HepG2 (cell line): ENCODE data around the gene ARMC2. TPM values are rescaled to one million over a fixed set of nuclear protein-coding genes. Genes with fewer than 3 reads are reported as not detected.

Experiments used
- ATAC-seq: fragments of 200-7000 bp; cut with Tn5 transposase; 3 replicates; pipeline ENCODE4 v1.9.1; 2020; ENCODE audit warnings: mild to moderate bottlenecking, moderate library complexity
- BruUV-seq: library from RNA; stranded (reverse); fragments of 400-500 nt; replicated peaks from 2 replicates; lab custom pipeline; 2021; lab: Mats Ljungman, UMichigan
- CTCF ChIA-PET: fragments of 300-600 bp; formaldehyde crosslinking; extraction: SDS; loops from one replicate; lab custom pipeline; 2021; ENCODE audit warnings: low total read pairs, inconsistent platforms, low intra/inter-chr PET ratio; lab: Yijun Ruan, JAX
- POLR2A ChIA-PET: fragments of 350-600 bp; sonication (Branson Sonifier 250); formaldehyde crosslinking; loops from one replicate; lab custom pipeline; 2020; ENCODE audit warnings: antibody characterized with exemption, inconsistent platforms; lab: Yijun Ruan, JAX
- DNase-seq: peaks from one replicate; pipeline ENCODE4 v3.0.0-alpha.2; 2015; ENCODE audit warnings: low spot score
- FAIRE-seq: peaks from 3 replicates; lab custom pipeline; 2011; peaks lifted over from hg19 to GRCh38; lab: Jason Lieb, UNC
- H2AFZ ChIP-seq: one replicate; pipeline ENCODE4 v1.6.1; 2011; ENCODE audit warnings: low read length, inconsistent platforms
- H3K27ac ChIP-seq: fragments of 300-600 bp; 3 replicates; pipeline ENCODE4 v1.8.0; 2011; ENCODE audit warnings: mixed run types, mild to moderate bottlenecking, mixed read lengths, low read length, inconsistent platforms; ENCODE audit not compliant: insufficient read depth; ENCODE audit errors: extremely low read length
- H3K27me3 ChIP-seq, 2 experiments: fragments of 200-600 bp in 1 of 2; 2 replicates in 1 of 2; 3 replicates in 1 of 2; pipeline versions ENCODE4 v1.6.0 to v1.8.0; 2011; ENCODE audit warnings: low read length in 2 of 2, mild to moderate bottlenecking in 2 of 2, moderate library complexity in 2 of 2, inconsistent platforms in 1 of 2; ENCODE audit not compliant: insufficient read depth in 2 of 2, control insufficient read depth in 1 of 2
- H3K36me3 ChIP-seq, 2 experiments: fragments of 200-600 bp in 1 of 2; replicated peaks in 1 of 2; 2 replicates in 1 of 2; 3 replicates in 1 of 2; pipeline versions ENCODE4 v1.5.1 to v1.8.0; 2011; ENCODE audit warnings: low read length in 2 of 2, inconsistent platforms in 1 of 2; ENCODE audit not compliant: insufficient read depth in 2 of 2, control insufficient read depth in 1 of 2
- H3K4me1 ChIP-seq: 2 replicates; pipeline ENCODE4 v1.5.1; 2012; ENCODE audit warnings: low read length, inconsistent platforms; ENCODE audit not compliant: insufficient read depth
- H3K4me2 ChIP-seq: 2 replicates; pipeline ENCODE4 v1.6.0; 2011; ENCODE audit warnings: low read depth, low read length, inconsistent platforms
- H3K4me3 ChIP-seq, 3 experiments: fragments of 200-600 bp in 1 of 3; sonication (generic), shearing (Covaris generic) in 1 of 3; replicated peaks in 1 of 3; 2 replicates each; pipeline ENCODE4 v1.5.1; 2011 to 2016; ENCODE audit warnings: low read length in 3 of 3, inconsistent platforms in 2 of 3, low read depth in 2 of 3, mild to moderate bottlenecking in 2 of 3, control low read depth in 1 of 3, mixed read lengths in 1 of 3; ENCODE audit not compliant: insufficient read depth in 1 of 3
- H3K79me2 ChIP-seq: one replicate; pipeline ENCODE4 v1.6.1; 2011; ENCODE audit warnings: low read length, inconsistent platforms; ENCODE audit not compliant: insufficient read depth
- H3K9ac ChIP-seq: 2 replicates; pipeline ENCODE4 v1.6.0; 2011; ENCODE audit warnings: mild to moderate bottlenecking, low read depth, low read length, inconsistent platforms; ENCODE audit not compliant: insufficient read depth
- H3K9me3 ChIP-seq: 2 replicates; pipeline ENCODE4 v1.5.1; 2012; ENCODE audit warnings: mild to moderate bottlenecking, low read length
- H4K20me1 ChIP-seq: 2 replicates; pipeline ENCODE4 v1.6.0; 2011; ENCODE audit warnings: inconsistent platforms, mild to moderate bottlenecking, low read length, moderate library complexity; ENCODE audit not compliant: insufficient read depth
- CCAR2 ChIP-seq: fragments of 200-400 bp; formaldehyde crosslinking; optimal IDR thresholded peaks from 2 replicates; pipeline ENCODE3; 2018; ENCODE audit warnings: low read depth, mild to moderate bottlenecking, low read length, moderate library complexity
- GABPA ChIP-seq, 2 experiments: IDR thresholded peaks; 2 replicates each; pipeline ENCODE4 v1.6.1; 2011 to 2016; ENCODE audit warnings: low read depth in 2 of 2, low read length in 1 of 2, missing biosample characterization in 1 of 2, missing genetic modification characterization in 1 of 2
- KDM5B ChIP-seq: sonication (generic); formaldehyde crosslinking; IDR thresholded peaks from 2 replicates; pipeline ENCODE4 v1.4.0; 2020; ENCODE audit warnings: missing genetic modification reagents, mild to moderate bottlenecking, borderline replicate concordance
- MTF2 ChIP-seq: sonication (generic); formaldehyde crosslinking; IDR thresholded peaks from 2 replicates; pipeline ENCODE4 v1.5.0; 2020; ENCODE audit warnings: missing genetic modification reagents, borderline replicate concordance
- ZBTB21 ChIP-seq: sonication (generic); formaldehyde crosslinking; IDR thresholded peaks from 2 replicates; pipeline ENCODE4 v1.4.0; 2020; ENCODE audit warnings: missing genetic modification reagents
- ZBTB40 ChIP-seq, 2 experiments: fragments of 450-650 bp in 1 of 2; sonication (generic) in 1 of 2; formaldehyde crosslinking in 1 of 2; IDR thresholded peaks; 2 replicates each; pipeline versions ENCODE4 v1.6.1 to v1.8.0; 2016 to 2022; ENCODE audit warnings: antibody characterized with exemption in 1 of 2, mild to moderate bottlenecking in 1 of 2, missing genetic modification reagents in 1 of 2
- ZNF607 ChIP-seq: sonication (generic); formaldehyde crosslinking; IDR thresholded peaks from 2 replicates; pipeline ENCODE4 v1.5.1; 2020; ENCODE audit warnings: missing genetic modification reagents, mild to moderate bottlenecking, borderline replicate concordance
- WGBS: methylation state at CpG from one replicate; pipeline ENCODE4 v1.1.6; 2017; ENCODE audit warnings: low lambda C conversion rate; 5-methylcytosine and 5-hydroxymethylcytosine counted together
- in situ Hi-C: cut with HindIII; loops from 2 replicates; pipeline ENCODE4 v1.10.0; 2017; ENCODE audit warnings: low pct_unique_long_range_greater_than_20kb; ENCODE audit not compliant: extremely low pct_ligation_motif_present
- intact Hi-C: fragments of 100-400 bp; cut with micrococcal nuclease; formaldehyde crosslinking; loops from one replicate; pipeline ENCODE4 v1.10.0; 2022; ENCODE audit not compliant: unreplicated experiment
- polyA plus RNA-seq, 8 experiments: library from polyadenylated mRNA; depleted of rRNA in 3 of 8; stranded (reverse) in 7 of 8; unstranded in 1 of 8; fragments of >200 nt; fragmentation: Illumina TruSeq in 4 of 8; extraction: Trizol in 4 of 8; gene quantifications; 2 replicates each; pipeline versions ENCODE4 v1.2.1 to v1.2.3, GENCODE V29; 2011 to 2016; ENCODE audit warnings: low read depth in 4 of 8, missing spikeins in 1 of 8, mixed read lengths in 1 of 8; ENCODE audit not compliant: insufficient read depth in 1 of 8
- total RNA-seq, 5 experiments: library from RNA; depleted of rRNA; stranded (reverse); fragments of >200 nt; fragmentation: Illumina TruSeq; extraction: Trizol; gene quantifications; 2 replicates each; pipeline ENCODE4 v1.2.3, GENCODE V29; 2016; ENCODE audit warnings: low read depth in 1 of 5
- TF ChIP-seq, protein P1 (sequence below): sonication (generic); formaldehyde crosslinking; IDR thresholded peaks from 2 replicates; pipeline ENCODE4 v1.4.0; 2020; ENCODE audit warnings: missing genetic modification reagents

ARMC2 gene
- total and polyA plus RNA-seq, 2 of the 13 experiments (the other 11 are each of a cell fraction or from before 2014, with no cell fraction given) = 1.4 to 3.2 TPM

DNA sequence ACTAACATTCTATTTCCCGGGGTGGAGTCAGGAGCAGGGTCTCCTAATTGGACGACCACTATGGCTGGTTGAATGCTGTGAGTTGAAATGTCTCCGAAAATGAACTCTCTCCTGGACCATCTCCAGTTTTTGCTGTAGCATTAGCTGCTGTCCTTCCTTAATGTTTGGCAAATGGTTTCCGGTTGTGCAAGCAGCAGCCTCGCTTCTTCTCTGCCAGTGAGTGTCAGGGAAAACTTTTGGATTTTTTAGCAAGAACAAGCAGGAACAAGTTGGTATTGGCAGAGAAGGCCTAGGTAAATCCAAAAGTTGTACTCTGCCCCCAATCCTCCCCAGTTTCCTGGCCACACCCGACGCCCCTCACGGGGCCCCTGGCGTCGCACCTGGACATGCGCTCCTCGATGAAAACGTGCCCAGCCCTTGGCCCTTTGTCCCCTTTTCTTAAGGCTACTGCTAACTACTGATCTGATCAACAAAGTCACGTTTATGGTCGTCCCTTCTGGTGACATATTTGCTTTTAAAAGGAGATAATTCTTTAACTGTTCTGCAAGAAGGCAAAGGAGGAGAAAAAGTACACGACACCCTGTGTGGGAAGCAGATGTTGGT, 103.2 kb downstream of the ARMC2 start:
- H3K9ac ChIP-seq = no peak overlapping the region
- H3K4me3 ChIP-seq = no peak overlapping the region
- no peaks in the 10 kb centered on the region for H3K79me2 ChIP-seq
- no peak overlapping the region for H3K27ac ChIP-seq
- TF ChIP-seq GABPA (IDR thresholded peaks at IDR 0.05; ENCODE audit: low read depth, low read length) (no peak), GABPA (CRISPR knock-in tag; IDR thresholded peaks at IDR 0.05; ENCODE audit: low read depth) (no peak), ZNF607 (CRISPR knock-in tag) (no peak), CCAR2 (no peak), MTF2 (no peak), ZBTB21 (no peak), KDM5B (CRISPR knock-in tag) (no peak), ZBTB40 (IDR thresholded peaks at IDR 0.05) (no peak), ZBTB40 (CRISPR knock-in tag; IDR thresholded peaks at IDR 0.05) (no peak)
- TF ChIP-seq, protein P1, sequence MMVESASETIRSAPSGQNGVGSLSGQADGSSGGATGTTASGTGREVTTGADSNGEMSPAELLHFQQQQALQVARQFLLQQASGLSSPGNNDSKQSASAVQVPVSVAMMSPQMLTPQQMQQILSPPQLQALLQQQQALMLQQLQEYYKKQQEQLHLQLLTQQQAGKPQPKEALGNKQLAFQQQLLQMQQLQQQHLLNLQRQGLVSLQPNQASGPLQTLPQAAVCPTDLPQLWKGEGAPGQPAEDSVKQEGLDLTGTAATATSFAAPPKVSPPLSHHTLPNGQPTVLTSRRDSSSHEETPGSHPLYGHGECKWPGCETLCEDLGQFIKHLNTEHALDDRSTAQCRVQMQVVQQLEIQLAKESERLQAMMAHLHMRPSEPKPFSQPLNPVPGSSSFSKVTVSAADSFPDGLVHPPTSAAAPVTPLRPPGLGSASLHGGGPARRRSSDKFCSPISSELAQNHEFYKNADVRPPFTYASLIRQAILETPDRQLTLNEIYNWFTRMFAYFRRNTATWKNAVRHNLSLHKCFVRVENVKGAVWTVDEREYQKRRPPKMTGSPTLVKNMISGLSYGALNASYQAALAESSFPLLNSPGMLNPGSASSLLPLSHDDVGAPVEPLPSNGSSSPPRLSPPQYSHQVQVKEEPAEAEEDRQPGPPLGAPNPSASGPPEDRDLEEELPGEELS (CRISPR knock-in tag) = no peak
- no peak overlapping the region for H2AFZ ChIP-seq
- in situ Hi-C loops (no loop called here), intact Hi-C loops (no loop called here)
- WGBS = 40% methylated on average over 16 of the region's 16 CpGs
- H3K4me2 ChIP-seq = no peak overlapping the region
- ChIA-PET CTCF (no interaction called here), POLR2A (no interaction called here)
- no peak for ATAC-seq
- no peaks in the 10 kb centered on the region for H3K36me3 ChIP-seq
- peaks cover 5% of the 10 kb centered on the region; the same call in 1 of the 2 replicates for H3K4me1 ChIP-seq
- no peak for FAIRE-seq
- no TSS peak for BruUV-seq
- no peak for DNase-seq
- no peaks in the 10 kb centered on the region for H3K9me3 ChIP-seq
- H4K20me1 ChIP-seq = no peaks in the 10 kb centered on the region
- H3K27me3 ChIP-seq = peaks cover 4 to 36% of the 10 kb centered on the region in 2 experiments; a peak in 3 of 5 replicates
